Activated CD8-positive, alpha-beta memory T cell treated with anti-CD3 and anti-CD28 coated beads for 1 hour (primary cell): ENCODE measurements around the gene PLTP.

Experiments used
- DNase-seq, 2 donors: peaks; one replicate each; pipeline ENCODE4 v3.0.0-alpha.2; 2020; ENCODE audit warnings: low read depth in 1 of 2; ENCODE audit errors: extremely low read depth in 1 of 2

The PLTP gene

DNA sequence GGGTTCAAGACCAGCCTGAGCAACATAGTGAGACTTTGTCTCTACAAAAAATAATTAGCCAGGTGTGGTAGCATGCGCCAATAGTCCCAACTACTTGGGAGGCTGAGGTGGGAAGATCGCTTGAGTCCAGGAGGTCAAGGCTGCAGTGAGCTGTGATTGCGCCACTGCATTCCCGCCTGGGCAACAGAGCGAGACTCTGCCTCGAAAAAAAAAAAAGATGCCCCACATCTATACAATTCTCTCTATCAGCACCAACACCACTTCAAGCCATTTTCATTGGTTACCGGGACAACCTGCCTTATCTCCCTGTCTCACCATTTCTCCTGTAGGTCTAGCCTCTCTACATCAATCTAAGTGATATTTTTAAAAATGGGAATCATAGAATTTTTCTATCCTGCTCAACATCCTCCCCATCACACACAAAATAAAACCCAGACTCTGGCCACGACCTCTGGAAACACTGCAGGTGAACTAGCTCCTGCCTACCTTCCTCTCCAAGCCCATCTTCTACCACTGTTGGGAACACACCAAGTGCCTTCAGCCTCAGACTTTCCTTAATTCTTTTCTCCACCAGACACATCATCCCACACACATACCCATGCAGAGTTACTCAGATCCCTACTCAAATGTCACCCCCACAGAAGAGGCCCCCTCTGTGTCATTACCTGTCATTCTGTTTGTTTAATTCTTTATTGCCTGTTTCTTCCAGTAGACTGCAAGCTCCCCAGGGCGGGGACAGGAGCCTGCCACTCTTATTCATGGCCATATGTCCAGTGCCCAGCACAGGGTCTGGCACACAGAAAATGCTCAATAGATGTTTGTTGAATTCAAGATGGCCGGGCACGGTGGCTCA is 9.6 kb upstream of the PLTP start:
- no peak for DNase-seq

DNA sequence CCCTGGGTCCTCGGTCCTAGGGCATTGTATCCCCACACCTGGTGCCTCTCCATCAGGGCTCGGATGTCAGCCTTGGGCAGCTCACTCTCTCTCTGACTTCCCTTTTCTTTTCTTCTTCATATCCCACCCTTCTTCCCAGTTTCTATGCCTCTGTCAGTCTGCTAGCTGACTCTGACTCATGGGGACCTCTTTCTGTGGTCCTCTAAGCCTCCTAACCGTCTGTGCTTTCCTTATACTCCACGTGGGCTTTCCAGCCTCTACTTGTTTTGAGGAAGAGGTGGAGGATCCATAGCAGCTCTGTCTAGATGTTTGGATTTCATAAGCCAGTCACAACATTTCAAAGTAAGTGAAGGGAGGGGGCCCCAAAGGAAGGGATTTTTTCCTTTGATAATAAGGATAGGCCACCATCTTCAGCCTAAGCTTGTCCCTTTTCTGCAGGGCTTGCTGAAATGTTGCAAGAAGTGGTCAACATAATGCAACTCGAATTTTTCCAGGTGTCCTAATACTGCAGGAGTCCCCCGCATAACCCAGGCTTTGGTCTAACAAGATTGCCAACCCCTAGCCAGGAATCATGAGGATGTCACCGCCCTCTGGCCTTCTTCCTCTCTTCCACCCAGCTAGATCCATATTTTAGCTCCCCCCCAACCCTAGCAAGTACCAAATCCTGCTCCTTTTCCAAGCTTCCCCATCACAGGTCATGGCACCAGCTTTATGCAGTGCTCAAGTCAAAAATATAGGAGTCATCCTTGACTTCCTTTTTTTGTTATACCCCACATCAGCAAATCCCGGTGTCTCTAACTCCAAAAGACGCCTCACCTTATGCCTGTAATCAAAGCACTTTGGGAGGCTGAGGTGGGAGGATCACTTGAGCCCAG is 8.7 kb upstream of the PLTP start:
- no peak for DNase-seq

DNA sequence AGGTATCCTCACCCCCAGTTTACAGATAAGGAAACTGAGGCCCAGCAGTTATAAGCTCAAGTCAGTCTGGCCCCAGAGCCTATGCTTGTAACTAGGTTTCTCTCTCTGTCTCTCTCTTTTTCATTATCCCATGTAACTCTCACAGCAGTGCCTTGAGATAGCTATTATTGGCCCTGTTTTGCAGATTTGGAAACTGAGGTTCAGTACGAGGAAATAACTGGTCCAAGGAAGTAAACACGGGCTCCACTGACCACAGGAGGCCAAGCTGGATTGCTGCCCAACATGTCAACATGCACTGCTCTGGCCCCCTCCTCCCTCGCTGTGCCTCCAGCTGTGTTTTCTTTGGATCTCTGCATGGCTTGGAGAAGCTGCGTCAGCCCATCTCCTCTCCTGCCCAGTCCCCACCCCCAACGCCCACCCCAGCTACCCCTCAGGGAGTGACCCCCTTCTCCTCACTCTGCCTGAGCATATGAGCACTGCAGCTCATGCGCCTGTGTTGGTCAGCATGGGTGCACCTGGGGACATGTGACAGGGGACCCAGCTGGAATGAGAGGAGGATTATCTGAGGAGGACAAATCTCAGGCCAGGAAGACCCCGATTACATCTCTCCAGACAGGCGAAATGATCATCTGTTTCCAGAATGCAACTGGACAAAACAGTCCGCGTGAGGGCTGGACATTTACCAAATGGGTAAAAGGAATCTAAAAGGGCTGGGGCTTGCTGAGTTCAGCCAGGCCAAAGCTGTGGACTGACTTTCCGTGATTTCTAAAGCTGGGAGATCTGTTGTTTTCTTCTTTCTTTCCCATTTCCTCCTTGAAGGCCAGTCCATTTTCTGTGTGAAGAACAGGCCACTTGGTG is 7.8 kb upstream of the PLTP start:
- DNase-seq = no peak

DNA sequence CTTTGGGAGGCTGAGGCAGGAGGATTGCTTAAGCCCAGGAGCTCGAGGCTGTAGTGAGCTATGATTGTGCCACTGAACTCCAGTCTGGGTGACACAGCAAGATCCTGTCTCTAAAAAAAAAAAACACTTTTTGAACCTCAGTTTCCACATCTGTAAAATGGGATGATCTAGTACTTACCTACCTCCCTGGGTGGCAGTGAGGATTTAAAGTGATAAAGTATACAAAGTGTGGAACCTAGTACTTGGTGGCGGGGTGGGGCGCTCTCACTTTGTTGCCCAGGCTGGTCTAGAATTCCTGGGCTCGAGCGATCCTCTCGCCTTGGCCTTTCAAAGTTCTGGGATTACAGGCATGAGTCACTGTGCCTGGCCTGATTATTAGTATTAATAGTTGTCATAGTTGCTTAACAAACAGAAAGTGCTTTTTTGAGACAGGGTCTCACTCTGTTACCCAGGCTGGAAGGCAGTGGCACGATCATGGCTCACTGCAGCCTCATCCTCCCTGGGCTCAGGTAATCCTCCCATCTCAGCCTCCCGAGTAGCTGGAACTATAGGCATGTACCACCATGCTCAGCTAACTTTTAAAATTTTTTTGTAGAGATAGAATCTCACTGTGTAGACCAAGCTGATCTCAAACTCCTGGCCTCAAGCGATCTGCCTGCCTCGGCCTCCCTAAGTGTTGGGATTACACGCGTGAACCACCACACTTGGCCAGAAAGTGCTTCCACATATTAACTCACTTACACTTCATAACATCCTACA is 7.0 kb upstream of the PLTP start:
- no peak for DNase-seq

DNA sequence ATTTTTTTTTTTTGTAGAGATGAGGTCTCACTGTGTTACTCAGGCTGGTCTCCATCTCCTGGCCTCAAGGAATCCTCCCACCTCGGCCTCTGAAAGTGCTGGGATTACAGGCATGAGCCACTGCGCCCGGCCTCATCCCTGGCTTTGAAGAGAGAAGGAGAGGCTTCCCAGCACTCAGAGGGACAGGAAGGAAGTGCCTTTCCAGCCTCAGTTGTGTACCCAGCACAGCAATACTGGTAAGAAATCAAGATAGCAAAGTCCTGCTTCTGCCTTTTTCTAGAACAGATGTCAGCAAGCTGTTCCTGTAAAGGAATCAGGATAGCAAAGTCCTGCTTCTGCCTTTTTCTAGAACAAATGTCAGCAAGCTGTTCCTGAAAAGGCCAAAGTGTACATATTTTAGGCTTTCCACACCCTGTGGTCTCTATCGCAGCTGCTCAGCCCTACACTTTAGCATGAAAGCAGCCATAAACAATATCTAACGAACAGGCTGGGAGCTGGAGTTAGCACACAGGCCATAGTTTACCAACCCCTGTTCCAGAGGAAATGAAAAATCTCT is 6.3 kb upstream of the PLTP start:
- DNase-seq = no peak

DNA sequence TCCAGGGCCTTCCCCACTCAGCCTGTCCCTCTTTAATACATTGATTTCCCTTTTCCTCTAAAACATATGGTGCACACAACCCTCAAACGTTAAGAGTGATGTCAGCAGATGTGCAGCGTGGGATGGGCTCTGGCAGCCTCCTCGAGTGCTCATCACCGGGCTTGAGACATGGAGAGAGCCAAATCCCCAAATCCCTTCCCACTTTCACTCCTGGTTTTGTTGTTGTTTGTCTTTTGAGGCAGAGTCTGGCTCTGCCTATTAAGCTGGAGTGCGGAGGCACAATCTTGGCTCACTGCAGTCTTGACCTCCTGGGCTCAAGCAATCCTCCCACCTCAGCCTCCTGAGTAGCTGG is 5.8 kb upstream of the PLTP start:
- DNase-seq = no peak

DNA sequence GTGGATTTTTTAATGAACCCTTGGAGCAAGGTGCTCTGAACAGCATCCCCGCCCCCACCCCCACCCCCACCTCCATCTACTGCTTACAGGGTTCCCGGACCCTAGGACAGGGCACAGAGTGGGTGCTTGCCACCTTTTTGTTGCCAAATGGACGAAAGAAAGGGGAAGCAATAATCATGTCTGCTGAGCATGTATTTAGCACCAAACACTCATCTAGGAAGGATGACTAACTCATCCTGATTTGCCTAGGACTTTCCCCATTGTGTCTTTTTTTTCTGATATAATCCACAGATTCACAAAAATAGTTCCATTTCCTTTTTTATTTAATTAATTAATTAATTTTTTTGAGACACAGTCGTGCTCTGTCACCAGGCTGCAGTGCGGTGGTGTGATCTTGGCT is 1.2 kb upstream of the PLTP start:
- no peak for DNase-seq

DNA sequence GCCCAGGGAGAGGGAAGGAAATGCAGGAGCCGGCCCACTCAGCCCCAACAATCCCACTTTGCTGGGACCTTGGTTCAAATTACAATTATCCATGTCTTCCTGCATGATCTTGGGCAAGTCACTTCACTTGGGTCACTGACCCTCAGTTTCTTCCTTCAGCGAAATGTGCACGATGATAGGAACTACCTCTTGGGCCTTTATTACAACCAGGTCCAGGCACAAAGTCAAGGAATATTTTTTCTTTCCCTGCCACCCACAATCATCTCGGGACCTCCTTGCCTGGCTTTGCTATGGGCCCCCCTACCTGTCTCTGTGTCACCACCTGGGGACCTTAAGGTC is 358 bp upstream of the PLTP start:
- no peak for DNase-seq

DNA sequence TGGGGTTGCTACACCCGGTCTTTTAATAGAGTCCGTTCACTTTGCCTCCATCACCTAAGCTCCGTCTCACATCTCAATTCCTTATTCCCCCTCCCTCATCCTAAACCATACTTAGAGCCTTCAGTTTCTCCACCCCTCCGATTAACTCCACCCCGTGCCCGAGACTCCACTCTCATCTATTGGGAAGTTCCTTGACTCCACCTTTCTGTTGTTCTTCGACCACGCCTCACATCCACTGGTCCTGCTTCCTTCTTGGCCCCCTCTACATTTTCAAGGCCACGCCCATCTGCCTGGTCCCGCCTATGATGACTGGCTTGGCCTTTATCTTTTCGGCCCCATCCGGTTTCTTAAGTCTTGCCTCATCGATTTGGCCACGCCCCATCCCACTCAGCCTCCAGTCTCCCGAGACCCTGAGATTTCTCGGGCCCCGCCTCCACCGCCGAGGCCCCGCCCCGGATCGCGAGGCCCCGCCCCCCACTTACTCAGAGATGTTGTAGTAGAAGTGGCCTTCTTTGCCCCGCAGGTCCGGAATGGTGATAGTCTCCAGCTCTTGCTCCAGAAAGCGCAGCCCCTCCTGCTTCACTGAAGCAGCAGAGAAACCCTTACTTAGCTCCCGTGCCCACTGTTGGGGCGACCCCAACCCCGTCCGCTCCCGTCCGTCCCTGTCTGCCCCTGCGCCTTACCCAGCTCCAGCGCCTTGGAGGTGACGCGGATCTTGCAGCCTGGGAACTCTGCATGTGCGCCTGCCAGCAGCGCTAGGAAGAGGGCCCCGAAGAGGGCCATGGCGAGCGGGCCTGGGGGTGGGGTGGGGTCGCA is 1.1 kb downstream of the PLTP start:
- DNase-seq = peak; percentile 63 to 81

DNA sequence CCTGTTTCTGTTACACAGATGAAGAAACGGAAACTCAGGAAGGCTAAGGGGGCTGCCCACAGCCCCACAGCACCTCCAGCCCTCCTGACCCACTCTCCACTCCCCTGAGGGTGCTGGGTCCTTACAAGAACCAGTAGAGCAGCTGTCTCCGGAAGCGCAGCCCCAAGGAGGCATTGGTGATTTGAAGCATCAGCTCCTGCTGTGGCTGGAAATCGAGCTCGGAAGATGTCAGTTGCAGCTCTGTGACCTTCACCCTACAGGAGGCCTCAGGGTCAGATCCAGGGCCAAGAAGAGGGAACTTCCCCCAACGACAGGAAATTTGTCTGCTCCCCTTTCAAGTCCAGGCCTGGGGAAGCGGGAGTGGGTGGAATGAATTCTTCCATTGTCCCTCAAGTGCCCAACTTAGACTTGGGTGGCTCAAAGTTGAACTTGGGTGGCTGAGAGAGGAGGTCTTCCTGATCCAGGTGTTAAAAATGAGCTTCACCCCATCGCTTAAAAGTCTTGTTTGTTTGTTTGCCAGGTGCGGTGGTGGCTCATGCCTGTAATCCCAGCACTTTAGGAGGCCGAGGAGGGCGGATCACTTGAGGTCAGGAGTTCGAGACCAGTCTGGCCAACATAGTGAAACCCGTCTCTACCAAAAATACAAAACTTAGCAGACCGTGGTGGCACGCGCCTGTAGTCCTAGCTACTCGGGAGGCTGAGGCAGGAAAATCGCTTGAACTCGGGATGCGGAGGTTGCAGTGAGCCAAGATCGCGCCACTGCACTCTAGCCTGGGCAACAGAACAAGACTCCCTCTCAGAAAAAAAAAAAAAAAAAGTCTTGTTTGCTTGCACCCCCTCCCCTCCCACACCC is 1.9 kb downstream of the PLTP start:
- DNase-seq = no peak

DNA sequence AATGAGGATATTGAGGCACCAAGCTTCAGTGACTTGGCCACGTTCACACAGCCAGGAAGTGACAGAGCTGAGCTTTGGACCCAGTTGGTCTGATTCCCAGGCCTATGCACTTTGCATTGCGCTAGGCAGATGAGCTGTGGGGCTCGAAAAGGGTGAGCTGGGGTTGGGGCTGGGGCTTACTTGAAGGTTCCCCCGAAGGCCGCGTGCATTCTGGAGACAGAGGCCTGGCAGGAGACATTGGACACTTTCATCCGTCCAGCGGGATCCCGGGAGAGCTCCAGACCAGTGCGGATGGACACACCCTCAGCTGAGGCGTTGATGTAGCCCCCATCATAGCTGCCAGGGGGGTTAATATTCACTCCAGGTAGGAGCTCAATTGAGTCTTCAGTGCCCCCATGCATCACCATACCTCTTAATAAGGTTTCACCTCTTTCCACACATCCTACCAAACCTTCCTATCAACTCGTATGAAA is 2.6 kb downstream of the PLTP start:
- no peak for DNase-seq

DNA sequence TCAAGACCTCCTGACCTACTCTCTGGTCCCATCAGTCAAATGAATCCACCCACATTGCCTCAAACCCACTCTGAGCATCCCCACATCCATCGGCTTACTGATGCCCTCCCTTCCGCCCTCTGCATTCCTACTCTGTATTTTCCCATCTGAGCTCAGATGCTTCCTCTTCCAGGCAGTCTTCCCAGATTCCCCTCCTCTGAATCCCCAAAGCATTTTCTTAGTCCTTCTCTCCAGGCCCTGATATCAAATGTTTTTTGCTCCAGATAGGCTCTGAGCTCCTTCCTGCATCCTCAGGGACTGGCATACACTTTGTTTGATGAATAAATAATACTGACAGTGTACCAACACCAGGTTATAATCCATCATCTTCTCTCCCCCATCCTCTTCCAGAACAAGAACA is 3.9 kb downstream of the PLTP start:
- no peak for DNase-seq

DNA sequence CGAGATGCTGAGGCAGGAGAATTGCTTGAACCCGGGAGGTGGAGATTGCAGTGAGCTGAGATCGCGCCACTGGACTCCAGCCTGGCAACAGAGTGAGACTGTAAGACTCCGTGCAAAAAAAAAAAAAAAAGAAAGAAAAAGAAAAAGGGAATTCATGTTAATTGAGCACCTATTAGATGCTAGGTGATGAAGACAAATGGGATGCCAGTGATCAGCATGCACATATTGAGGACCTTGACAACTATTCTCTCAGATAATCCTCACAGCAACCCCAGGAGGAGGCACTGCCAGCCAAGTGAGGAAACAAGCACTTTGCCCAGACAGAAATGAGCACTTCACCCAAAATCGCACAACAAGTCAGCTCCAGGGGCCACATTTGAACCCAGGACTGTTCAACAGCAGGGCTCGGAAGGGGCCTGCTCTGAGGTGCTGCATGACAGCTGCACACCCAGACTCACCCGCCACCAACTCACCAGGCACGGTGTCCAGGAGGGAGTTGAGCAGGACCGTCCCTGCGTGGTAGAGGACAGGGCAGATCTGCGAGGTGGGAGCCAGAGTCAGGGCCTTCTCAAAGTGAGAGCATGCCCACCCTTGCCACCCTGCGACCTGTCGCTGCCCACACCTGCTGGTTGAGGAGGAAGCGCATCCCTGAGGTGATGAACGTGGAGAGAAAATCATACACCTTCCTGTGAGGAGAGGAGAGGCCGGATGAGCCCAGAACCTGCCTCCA is 4.6 kb downstream of the PLTP start:
- no peak for DNase-seq

DNA sequence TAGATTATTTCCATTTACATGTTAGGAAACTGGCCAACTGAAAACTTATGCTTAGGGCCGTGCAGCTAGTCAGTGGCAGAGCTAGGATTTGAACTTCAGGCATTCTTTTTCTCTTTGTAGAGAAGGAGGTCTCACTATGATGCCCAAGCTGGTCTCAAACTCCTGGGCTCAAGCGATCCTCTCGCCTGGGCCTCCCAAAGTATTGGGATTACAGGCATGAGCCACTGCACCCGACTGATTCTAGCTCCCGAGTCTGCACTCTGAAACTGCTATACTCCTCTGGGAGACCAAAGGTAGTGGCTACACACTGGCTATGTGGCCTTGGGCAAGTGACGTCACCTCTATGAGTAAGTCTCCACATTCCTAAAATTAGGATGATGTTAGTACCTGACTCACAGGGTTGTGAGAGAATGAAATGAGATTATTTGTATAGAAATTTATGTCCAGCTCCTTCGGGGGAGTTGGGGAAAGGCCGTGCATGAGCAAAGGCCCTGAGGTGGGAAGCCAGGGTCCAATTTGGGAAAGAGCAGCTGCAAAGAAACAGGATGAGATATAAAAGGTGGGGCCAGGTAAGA is 6.4 kb downstream of the PLTP start:
- DNase-seq = no peak

DNA sequence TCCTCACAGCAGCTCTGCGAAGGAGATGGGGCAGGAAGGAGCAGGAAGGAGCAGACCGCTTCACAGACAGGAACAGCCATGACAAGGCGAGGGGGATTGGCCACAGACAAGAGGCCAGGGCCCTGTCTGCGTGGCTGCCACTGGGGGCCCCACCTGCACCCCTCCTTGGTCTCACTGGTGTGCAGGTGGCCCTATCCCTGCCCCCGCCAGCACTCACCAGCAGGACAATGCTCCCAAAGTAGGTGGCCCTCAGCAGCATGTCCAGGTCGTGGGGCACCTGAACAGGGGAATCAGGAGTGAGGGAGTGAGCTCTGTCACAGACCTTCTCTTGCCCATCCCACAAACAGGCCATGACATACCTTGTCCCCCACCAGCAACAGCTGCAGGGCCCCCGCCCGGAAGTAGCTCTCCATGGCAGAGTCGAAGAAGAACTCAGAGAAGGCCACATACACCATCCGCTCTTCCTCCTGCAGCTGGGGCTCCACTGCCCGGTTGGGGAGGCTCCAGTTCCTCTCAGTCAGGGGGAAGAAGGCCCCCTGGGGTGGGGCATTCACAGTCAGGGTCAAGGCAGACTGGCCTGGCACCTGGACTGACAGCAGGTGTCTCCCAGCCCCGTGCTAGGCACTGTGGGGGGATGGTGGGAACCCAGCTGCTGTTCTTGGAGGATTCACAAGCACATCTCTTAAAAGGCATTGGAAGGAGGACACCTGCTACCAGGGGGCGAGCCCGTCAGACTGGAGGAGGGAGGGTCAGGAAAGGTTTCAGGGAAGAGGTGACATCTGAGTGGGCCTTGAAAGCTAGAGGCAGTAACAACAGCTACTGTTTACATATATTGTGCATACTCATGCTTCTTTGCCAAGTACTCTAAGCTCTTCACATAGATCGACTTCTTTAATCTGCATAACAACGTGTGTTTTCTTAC is 7.1 kb downstream of the PLTP start:
- no peak for DNase-seq

DNA sequence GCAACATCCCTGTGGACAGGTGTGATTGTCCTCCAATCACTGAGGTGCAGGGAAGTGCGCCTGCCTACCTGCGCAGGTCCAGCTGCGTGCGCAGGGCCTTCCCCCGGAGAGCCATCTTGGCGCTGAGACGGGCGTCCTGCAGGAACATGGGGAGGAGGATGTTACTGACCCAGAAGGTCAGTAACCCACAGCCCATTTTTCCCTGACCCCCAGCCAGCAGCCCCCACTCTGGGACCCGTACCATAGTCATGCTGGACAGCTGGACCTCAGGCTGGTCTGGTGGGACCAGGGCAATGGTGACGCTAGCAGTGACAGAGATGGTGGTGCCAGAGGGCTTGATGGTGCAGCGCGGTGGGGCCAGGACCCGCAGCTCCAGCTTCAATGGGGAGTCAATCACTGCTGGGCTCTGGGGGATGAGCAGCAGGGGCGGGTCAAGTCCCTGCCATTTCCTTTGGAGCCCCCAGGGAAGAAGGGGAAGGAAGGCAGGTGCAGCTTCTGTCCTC is 9.7 kb downstream of the PLTP start:
- DNase-seq = no peak
